Renal pelvis (tissue), 4 donors: Measurements from ENCODE around the gene KCNJ18. TPM values are rescaled to one million over a fixed set of nuclear protein-coding genes. Genes with fewer than 3 reads are reported as not detected.
"Not testable (repeated sequence)": the region's sequence is repeated elsewhere in the genome, so short reads cannot be mapped to it uniquely, and the experiment has no call there.

ENCODE experiments used
- DNase-seq: peaks from one replicate; pipeline ENCODE4 v3.0.0-alpha.2; 2013
- polyA plus RNA-seq, 3 donors: library from polyadenylated mRNA; unstranded; fragments of 120-200 nt; gene quantifications; one replicate each; pipeline ENCODE4 v1.2.1, GENCODE V29; 2013; ENCODE audit not compliant: insufficient read length in 3 of 3

The KCNJ18 gene
- polyA plus RNA-seq, 3 donors: not detected

- not testable (repeated sequence) for DNase-seq
Observed at GRCh38 chr17:21684384-21684783, 7.9 kb upstream of the KCNJ18 start.

- not testable (repeated sequence) for DNase-seq
Observed at GRCh38 chr17:21685061-21685795, 7.1 kb upstream of the KCNJ18 start.

GRCh38 chr17:21686165-21687015 lies 5.9 kb upstream of the KCNJ18 start:
- no peak for DNase-seq

GRCh38 chr17:21687136-21687953 lies 5.0 kb upstream of the KCNJ18 start:
- DNase-seq: no peak

- DNase-seq: no peak
Observed at GRCh38 chr17:21688293-21688949, 3.9 kb upstream of the KCNJ18 start.

- DNase-seq: no peak
Observed at GRCh38 chr17:21689604-21690003, 2.7 kb upstream of the KCNJ18 start.

GRCh38 chr17:21690811-21691210 lies 1.5 kb upstream of the KCNJ18 start:
- not testable (repeated sequence) for DNase-seq

GRCh38 chr17:21691481-21691880 lies 842 bp upstream of the KCNJ18 start:
- not testable (repeated sequence) for DNase-seq

GRCh38 chr17:21692704-21693065 lies 362 bp downstream of the KCNJ18 start:
- not testable (repeated sequence) for DNase-seq

GRCh38 chr17:21693391-21693796 lies 1.1 kb downstream of the KCNJ18 start:
- not testable (repeated sequence) for DNase-seq

- DNase-seq: not testable (repeated sequence)
Observed at GRCh38 chr17:21693937-21694336, 1.6 kb downstream of the KCNJ18 start.

GRCh38 chr17:21696227-21696626 lies 3.9 kb downstream of the KCNJ18 start:
- DNase-seq: not testable (repeated sequence)

- not testable (repeated sequence) for DNase-seq
Observed at GRCh38 chr17:21696842-21697507, 4.7 kb downstream of the KCNJ18 start.

GRCh38 chr17:21697508-21697860 lies 5.2 kb downstream of the KCNJ18 start:
- DNase-seq: not testable (repeated sequence)

GRCh38 chr17:21698437-21699075 lies 6.2 kb downstream of the KCNJ18 start:
- not testable (repeated sequence) for DNase-seq

- not testable (repeated sequence) for DNase-seq
Observed at GRCh38 chr17:21699124-21699523, 6.8 kb downstream of the KCNJ18 start.

- DNase-seq: not testable (repeated sequence)
Observed at GRCh38 chr17:21699573-21700236, 7.4 kb downstream of the KCNJ18 start.

- not testable (repeated sequence) for DNase-seq
Observed at GRCh38 chr17:21701090-21701489, 8.8 kb downstream of the KCNJ18 start.

GRCh38 chr17:21702029-21702428 lies 9.7 kb downstream of the KCNJ18 start:
- DNase-seq: not testable (repeated sequence)

GRCh38 chr17:21702521-21702920 lies 10.2 kb downstream of the KCNJ18 start:
- not testable (repeated sequence) for DNase-seq
